HUES64 (cell line): ENCODE measurements around the gene MOCS2.

Experiments
- H3K27ac ChIP-seq: 2 replicates; pipeline ENCODE4 v1.7.0; 2013; ENCODE audit warnings: low read depth, low read length, inconsistent platforms
- H3K27me3 ChIP-seq: 2 replicates; pipeline ENCODE4 v1.6.1; 2013; ENCODE audit warnings: mild to moderate bottlenecking, low read length; ENCODE audit not compliant: insufficient read depth
- H3K36me3 ChIP-seq: 2 replicates; pipeline ENCODE4 v1.6.1; 2013; ENCODE audit warnings: mild to moderate bottlenecking, low read length; ENCODE audit not compliant: insufficient read depth
- H3K4me1 ChIP-seq: 2 replicates; pipeline ENCODE4 v1.6.1; 2013; ENCODE audit warnings: mild to moderate bottlenecking, low read length, moderate library complexity; ENCODE audit not compliant: insufficient read depth
- H3K4me3 ChIP-seq: 2 replicates; pipeline ENCODE4 v1.5.1; 2013; ENCODE audit warnings: mild to moderate bottlenecking, low read length, moderate library complexity
- H3K9ac ChIP-seq: 2 replicates; pipeline ENCODE4 v1.6.1; 2013; ENCODE audit warnings: mild to moderate bottlenecking, low read depth, low read length
- H3K9me3 ChIP-seq: 2 replicates; pipeline ENCODE4 v1.6.1; 2013; ENCODE audit warnings: low read depth, low read length; ENCODE audit not compliant: insufficient read depth
- WGBS: fragments of 150-250, 120-280 bp; methylation state at CpG from one replicate; pipeline ENCODE4 v1.1.7; 2013; ENCODE audit warnings: missing lambda C conversion rate; 5-methylcytosine and 5-hydroxymethylcytosine counted together

MOCS2 gene

GRCh38 chr5:53095217-53095616, 14.3 kb downstream of the MOCS2 start:
- Histone ChIP-seq H3K4me3 (no peak overlapping the region), H3K36me3 (peaks cover 28% of the 10 kb centered on the region), H3K4me1 (no peaks in the 10 kb centered on the region), H3K27me3 (no peaks in the 10 kb centered on the region), H3K9ac (no peak overlapping the region), H3K9me3 (no peaks in the 10 kb centered on the region), H3K27ac (no peak overlapping the region)
- WGBS: 90% methylated on average over 7 of the region's 7 CpGs

- WGBS: 90% methylated on average over 2 of the region's 2 CpGs
- no peaks in the 10 kb centered on the region for H3K9me3 ChIP-seq
Measured at GRCh38 chr5:53092242-53092641, 17.3 kb downstream of the MOCS2 start.

GRCh38 chr5:53091289-53091688, 18.3 kb downstream of the MOCS2 start:
- no peaks in the 10 kb centered on the region for H3K27me3 ChIP-seq
- H3K9me3 ChIP-seq: no peaks in the 10 kb centered on the region
- H3K36me3 ChIP-seq: peaks cover 13% of the 10 kb centered on the region; the same call in 1 of the 2 replicates
- H3K27ac ChIP-seq: no peak overlapping the region
- H3K4me1 ChIP-seq: no peaks in the 10 kb centered on the region
- WGBS: 81% methylated on average over 1 of the region's 2 CpGs
- H3K4me3 ChIP-seq: no peak overlapping the region
- no peak overlapping the region for H3K9ac ChIP-seq

More at GRCh38 chr5:53092242-53092641, 17.3 kb downstream of the MOCS2 start:
- no peak overlapping the region for H3K9ac ChIP-seq
- no peak overlapping the region for H3K27ac ChIP-seq
- H3K4me3 ChIP-seq: no peak overlapping the region
- no peaks in the 10 kb centered on the region for H3K4me1 ChIP-seq
- H3K36me3 ChIP-seq: peaks cover 8% of the 10 kb centered on the region; the same call in 1 of the 2 replicates
- H3K27me3 ChIP-seq: no peaks in the 10 kb centered on the region

- Histone ChIP-seq H3K36me3 (peaks cover 13% of the 10 kb centered on the region; the same call in 1 of the 2 replicates), H3K4me3 (no peak overlapping the region), H3K27ac (no peak overlapping the region), H3K9ac (no peak overlapping the region), H3K27me3 (no peaks in the 10 kb centered on the region), H3K9me3 (no peaks in the 10 kb centered on the region), H3K4me1 (no peaks in the 10 kb centered on the region)
- whole genome bisulfite sequencing: 93% methylated on average over 5 of the region's 5 CpGs
Measured at GRCh38 chr5:53090229-53090628, 19.3 kb downstream of the MOCS2 start.

GRCh38 chr5:53089481-53089991, 20.0 kb downstream of the MOCS2 start:
- Histone ChIP-seq H3K27me3 (no peaks in the 10 kb centered on the region), H3K36me3 (peaks cover 13% of the 10 kb centered on the region; the same call in 1 of the 2 replicates)

GRCh38 chr5:53087621-53088121, 21.9 kb downstream of the MOCS2 start:
- 96% methylated on average over 1 of the region's 1 CpG for WGBS
- no peaks in the 10 kb centered on the region for H3K9me3 ChIP-seq
- H3K27ac ChIP-seq: no peak overlapping the region
- no peaks in the 10 kb centered on the region for H3K4me1 ChIP-seq
- no peak overlapping the region for H3K9ac ChIP-seq
- peaks cover 15% of the 10 kb centered on the region; the same call in 1 of the 2 replicates for H3K36me3 ChIP-seq
- no peaks in the 10 kb centered on the region for H3K27me3 ChIP-seq
- no peak overlapping the region for H3K4me3 ChIP-seq

More at GRCh38 chr5:53089481-53089991, 20.0 kb downstream of the MOCS2 start:
- no peaks in the 10 kb centered on the region for H3K9me3 ChIP-seq
- H3K9ac ChIP-seq: no peak overlapping the region
- H3K4me1 ChIP-seq: no peaks in the 10 kb centered on the region
- no peak overlapping the region for H3K4me3 ChIP-seq
- H3K27ac ChIP-seq: no peak overlapping the region
- WGBS: 96% methylated on average over 4 of the region's 4 CpGs

GRCh38 chr5:53087171-53087570, 22.4 kb downstream of the MOCS2 start:
- H3K9ac ChIP-seq: no peak overlapping the region
- H3K4me3 ChIP-seq: no peak overlapping the region
- no peaks in the 10 kb centered on the region for H3K9me3 ChIP-seq
- no peak overlapping the region for H3K27ac ChIP-seq
- no peaks in the 10 kb centered on the region for H3K27me3 ChIP-seq
- peaks cover 15% of the 10 kb centered on the region; the same call in 1 of the 2 replicates for H3K36me3 ChIP-seq
- 100% methylated on average over 1 of the region's 1 CpG for WGBS
- H3K4me1 ChIP-seq: no peaks in the 10 kb centered on the region

GRCh38 chr5:53084546-53085255, 24.9 kb downstream of the MOCS2 start:
- no peaks in the 10 kb centered on the region for H3K4me1 ChIP-seq

GRCh38 chr5:53083927-53084326, 25.6 kb downstream of the MOCS2 start:
- Histone ChIP-seq H3K9me3 (no peaks in the 10 kb centered on the region), H3K4me1 (no peaks in the 10 kb centered on the region), H3K27me3 (no peaks in the 10 kb centered on the region), H3K9ac (no peak overlapping the region), H3K36me3 (peaks cover 16% of the 10 kb centered on the region; the same call in 1 of the 2 replicates), H3K27ac (no peak overlapping the region), H3K4me3 (no peak overlapping the region)

More at GRCh38 chr5:53084546-53085255, 24.9 kb downstream of the MOCS2 start:
- Histone ChIP-seq H3K9me3 (no peaks in the 10 kb centered on the region), H3K27ac (no peak overlapping the region), H3K9ac (no peak overlapping the region), H3K27me3 (no peaks in the 10 kb centered on the region), H3K36me3 (peaks cover 16% of the 10 kb centered on the region; the same call in 1 of the 2 replicates), H3K4me3 (no peak overlapping the region)
- WGBS: 96% methylated on average over 4 of the region's 4 CpGs

- Histone ChIP-seq H3K9ac (no peak overlapping the region), H3K4me1 (no peaks in the 10 kb centered on the region), H3K4me3 (no peak overlapping the region), H3K9me3 (no peaks in the 10 kb centered on the region), H3K27me3 (no peaks in the 10 kb centered on the region), H3K36me3 (peaks cover 25% of the 10 kb centered on the region), H3K27ac (no peak overlapping the region)
- WGBS: 94% methylated on average over 4 of the region's 4 CpGs
Measured at GRCh38 chr5:53080271-53080670, 29.3 kb downstream of the MOCS2 start.

GRCh38 chr5:53076014-53076583, 33.5 kb downstream of the MOCS2 start:
- no peak overlapping the region for H3K4me3 ChIP-seq
- WGBS: 94% methylated on average over 2 of the region's 2 CpGs

More at GRCh38 chr5:53076014-53076583, 33.5 kb downstream of the MOCS2 start:
- no peak overlapping the region for H3K27ac ChIP-seq
- H3K27me3 ChIP-seq: no peaks in the 10 kb centered on the region
- no peaks in the 10 kb centered on the region for H3K9me3 ChIP-seq
- no peak overlapping the region for H3K9ac ChIP-seq
- peaks cover 37% of the 10 kb centered on the region for H3K36me3 ChIP-seq
- H3K4me1 ChIP-seq: no peaks in the 10 kb centered on the region
